ENCODE results near the gene MT1H. TPM values are rescaled to one million over a fixed set of nuclear protein-coding genes. Genes with fewer than 3 reads are reported as not detected.
"Not testable (repeated sequence)": the region's sequence is repeated elsewhere in the genome, so short reads cannot be mapped to it uniquely, and the experiment has no call there.

MT1H gene
- total RNA-seq, 3 donors from 2014 or later = not detected

DNA sequence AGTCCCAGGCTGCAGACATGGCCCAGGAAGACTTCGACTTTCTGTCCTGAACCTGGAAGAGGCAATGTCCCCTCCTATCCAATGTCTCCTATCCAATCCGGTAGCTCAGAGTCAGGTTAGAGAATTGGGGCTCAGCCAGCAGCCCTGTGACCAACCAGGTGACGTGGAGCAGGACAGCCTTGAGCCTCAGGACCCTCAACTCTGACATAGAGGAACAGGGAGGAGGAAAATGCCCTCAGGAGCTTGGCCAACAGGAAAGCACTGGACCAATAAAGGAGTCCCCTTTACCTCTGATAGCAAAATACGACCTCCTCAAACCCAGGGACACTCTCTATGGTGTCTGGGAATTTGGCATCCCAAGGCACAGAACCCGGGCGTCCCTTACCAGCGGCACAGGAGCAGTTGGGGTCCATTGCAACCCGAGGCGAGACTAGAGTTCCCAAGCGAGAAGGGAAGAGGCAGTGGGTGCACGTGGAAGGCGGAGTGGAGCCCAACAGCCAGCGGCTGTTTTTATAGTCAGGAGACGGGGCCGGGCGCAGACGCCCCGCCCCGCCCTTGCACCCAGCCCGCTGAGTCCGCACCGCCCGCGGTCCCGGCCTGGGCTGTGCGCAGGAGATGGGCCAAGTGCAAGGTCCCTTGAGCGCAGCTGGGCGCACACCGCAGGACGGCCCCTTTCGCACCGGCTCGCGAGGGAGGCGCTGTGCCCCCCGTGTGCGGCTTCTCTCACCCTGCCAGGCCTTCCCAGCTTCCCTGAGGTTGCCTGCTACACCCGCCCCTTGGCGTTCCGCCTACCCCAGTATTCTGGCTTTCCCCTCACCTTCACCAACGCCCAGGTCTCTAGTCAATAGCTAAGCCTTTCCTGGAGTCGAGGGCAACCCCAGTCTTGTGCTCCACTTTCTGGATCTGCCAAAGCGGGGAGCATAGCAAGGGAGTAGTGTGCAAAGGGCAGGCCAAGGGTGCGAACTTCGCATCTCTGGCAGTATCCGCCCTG is 1.7 kb upstream of the MT1H start, which contains the start of gene MT1G:
MT1G (minus strand) TSS at position 485 of the 991 bp plus-strand sequence; CDS start at position 413, 72 bp downstream.
- Histone ChIP-seq H3K27me3 (peaks cover 1 to 21% of the 10 kb centered on the region in 2 donors), H3K27ac (peak within 1 kb of the TSS in 1 of 2 donors; percentile 48)
- TF ChIP-seq POLR2AphosphoS5 (IDR thresholded peaks at IDR 0.05) (peak in 2 of 3 donors; percentile 13 to 23), POLR2A (IDR thresholded peaks at IDR 0.05) (no peak)
- TF ChIP-seq, protein P1, sequence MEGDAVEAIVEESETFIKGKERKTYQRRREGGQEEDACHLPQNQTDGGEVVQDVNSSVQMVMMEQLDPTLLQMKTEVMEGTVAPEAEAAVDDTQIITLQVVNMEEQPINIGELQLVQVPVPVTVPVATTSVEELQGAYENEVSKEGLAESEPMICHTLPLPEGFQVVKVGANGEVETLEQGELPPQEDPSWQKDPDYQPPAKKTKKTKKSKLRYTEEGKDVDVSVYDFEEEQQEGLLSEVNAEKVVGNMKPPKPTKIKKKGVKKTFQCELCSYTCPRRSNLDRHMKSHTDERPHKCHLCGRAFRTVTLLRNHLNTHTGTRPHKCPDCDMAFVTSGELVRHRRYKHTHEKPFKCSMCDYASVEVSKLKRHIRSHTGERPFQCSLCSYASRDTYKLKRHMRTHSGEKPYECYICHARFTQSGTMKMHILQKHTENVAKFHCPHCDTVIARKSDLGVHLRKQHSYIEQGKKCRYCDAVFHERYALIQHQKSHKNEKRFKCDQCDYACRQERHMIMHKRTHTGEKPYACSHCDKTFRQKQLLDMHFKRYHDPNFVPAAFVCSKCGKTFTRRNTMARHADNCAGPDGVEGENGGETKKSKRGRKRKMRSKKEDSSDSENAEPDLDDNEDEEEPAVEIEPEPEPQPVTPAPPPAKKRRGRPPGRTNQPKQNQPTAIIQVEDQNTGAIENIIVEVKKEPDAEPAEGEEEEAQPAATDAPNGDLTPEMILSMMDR (IDR thresholded peaks at IDR 0.05) = no peak

DNA sequence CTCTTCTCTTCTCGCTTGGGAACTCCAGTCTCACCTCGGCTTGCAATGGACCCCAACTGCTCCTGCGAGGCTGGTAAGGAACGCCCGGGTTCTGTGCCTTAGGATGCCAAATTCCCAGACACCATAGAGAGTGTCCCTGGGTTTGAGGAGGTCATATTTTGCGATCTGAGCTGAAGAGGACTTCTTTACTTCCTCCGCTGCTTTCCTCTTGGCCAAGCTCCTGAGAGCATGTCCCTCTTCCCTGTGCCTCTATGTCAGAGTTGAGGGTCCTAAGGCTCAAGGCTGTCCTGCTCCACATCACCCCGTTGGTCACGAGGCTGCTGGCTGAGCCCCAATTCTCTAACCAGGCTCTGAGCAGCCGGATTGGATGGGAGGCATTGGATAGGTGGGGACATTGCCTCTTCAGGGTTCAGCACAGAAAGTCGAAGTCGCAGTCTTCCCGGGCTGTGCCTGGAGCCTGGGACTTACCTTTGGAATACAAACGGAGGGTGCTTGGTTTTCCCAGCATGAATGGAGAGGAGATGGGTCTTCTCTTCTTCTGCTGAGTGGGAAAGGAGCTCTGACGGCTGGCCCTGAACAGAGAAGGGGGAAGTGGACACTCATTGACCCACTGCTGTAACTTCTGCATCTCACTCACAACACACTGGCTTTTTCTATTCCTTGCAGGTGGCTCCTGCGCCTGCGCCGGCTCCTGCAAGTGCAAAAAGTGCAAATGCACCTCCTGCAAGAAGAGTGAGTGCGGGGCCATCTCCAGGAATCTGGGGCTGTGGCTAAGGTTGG is 416 bp downstream of the MT1H start:
- no peaks in the 10 kb centered on the region for H3K36me3 ChIP-seq
- H3K27ac ChIP-seq = no peak overlapping the region
- H3K9me3 ChIP-seq = no peaks in the 10 kb centered on the region
- DNase-seq (ENCODE audit: low spot score in 2 of 2) = no peak
- H3K27me3 ChIP-seq = peaks cover 0 to 18% of the 10 kb centered on the region in 2 donors
- intact Hi-C loops (cut with DNase I; ENCODE audit: low total_unique reads) = loop anchor here (10.0 kb wide), 1 partner anchor 1925 kb away; no protein-coding TSS in a partner anchor
- H3K4me3 ChIP-seq = no peak overlapping the region
- no peaks in the 10 kb centered on the region for H3K4me1 ChIP-seq
- TF ChIP-seq, protein P1 (IDR thresholded peaks at IDR 0.05) = no peak
- no peak for TF ChIP-seq POLR2AphosphoS5 (IDR thresholded peaks at IDR 0.05)
- no peak for TF ChIP-seq POLR2A (IDR thresholded peaks at IDR 0.05)

More for the DNA sequence above, 1.7 kb upstream of the MT1H start, which contains the start of gene MT1G:
- no peaks in the 10 kb centered on the region for H3K4me1 ChIP-seq
- no peaks in the 10 kb centered on the region for H3K9me3 ChIP-seq
- peak in 1 of 2 donors; percentile 64 for DNase-seq (ENCODE audit: low spot score in 2 of 2)
- intact Hi-C loops (cut with DNase I; ENCODE audit: low total_unique reads) = loop anchor here (10.0 kb wide), 1 partner anchor 1923 kb away; no protein-coding TSS in a partner anchor
- peak within 1 kb of the TSS in 2 of 3 donors; percentile 40 to 58 for H3K4me3 ChIP-seq
- no peaks in the 10 kb centered on the region for H3K36me3 ChIP-seq

DNA sequence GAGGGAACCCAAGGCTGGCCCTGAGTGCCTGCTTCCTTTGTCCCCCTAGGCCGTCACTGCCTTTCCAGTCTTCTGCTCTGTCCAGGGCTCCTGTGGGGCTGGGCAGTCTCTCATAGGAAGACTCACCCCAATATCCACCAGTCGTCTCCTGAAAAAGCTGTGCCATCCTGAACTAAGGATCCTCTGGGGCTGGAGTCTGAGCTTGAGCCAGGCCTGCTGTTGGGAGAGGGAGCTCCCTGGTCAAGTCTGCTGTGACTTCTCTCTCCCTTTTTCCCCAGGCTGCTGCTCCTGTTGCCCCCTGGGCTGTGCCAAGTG is 963 bp downstream of the MT1H start:
- H3K27ac ChIP-seq = no peak overlapping the region
- H3K4me3 ChIP-seq = no peak overlapping the region
- no peak for DNase-seq (ENCODE audit: low spot score in 2 of 2)
- TF ChIP-seq POLR2AphosphoS5 (IDR thresholded peaks at IDR 0.05) (no peak), POLR2A (IDR thresholded peaks at IDR 0.05) (no peak)
- TF ChIP-seq, protein P1 (IDR thresholded peaks at IDR 0.05) = no peak
- intact Hi-C loops (cut with DNase I; ENCODE audit: low total_unique reads) = no loop called here
- H3K27me3 ChIP-seq = peaks cover 0 to 21% of the 10 kb centered on the region in 2 donors
- H3K4me1 ChIP-seq = no peaks in the 10 kb centered on the region
- no peaks in the 10 kb centered on the region for H3K9me3 ChIP-seq
- H3K36me3 ChIP-seq = no peaks in the 10 kb centered on the region

DNA sequence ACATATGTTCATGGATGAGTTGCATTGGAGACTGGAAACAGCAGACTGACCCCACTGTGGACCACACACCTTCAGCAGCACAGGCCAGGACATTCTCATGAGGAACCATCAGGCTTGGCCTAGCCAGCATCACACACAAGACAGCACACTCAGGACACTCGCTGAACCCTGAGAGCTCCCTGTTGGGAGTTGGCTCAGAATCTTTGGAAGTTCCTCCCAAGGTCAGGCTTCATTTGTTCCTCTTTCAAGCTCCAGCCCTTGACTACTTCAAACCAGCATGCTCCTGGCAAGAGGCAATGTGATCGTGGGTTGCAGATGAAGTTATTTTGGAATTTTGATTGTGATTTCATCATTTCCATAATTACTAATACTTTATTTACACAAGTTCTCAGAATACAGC is 2.1 kb downstream of the MT1H start:
- intact Hi-C loops (cut with DNase I; ENCODE audit: low total_unique reads); H3K36me3 ChIP-seq; DNase-seq (ENCODE audit: low spot score in 2 of 2); H3K27ac ChIP-seq; H3K4me3 ChIP-seq; H3K9me3 ChIP-seq; H3K4me1 ChIP-seq: not testable (repeated sequence)
- H3K27me3 ChIP-seq = peaks cover 0 to 25% of the 10 kb centered on the region in 2 donors

DNA sequence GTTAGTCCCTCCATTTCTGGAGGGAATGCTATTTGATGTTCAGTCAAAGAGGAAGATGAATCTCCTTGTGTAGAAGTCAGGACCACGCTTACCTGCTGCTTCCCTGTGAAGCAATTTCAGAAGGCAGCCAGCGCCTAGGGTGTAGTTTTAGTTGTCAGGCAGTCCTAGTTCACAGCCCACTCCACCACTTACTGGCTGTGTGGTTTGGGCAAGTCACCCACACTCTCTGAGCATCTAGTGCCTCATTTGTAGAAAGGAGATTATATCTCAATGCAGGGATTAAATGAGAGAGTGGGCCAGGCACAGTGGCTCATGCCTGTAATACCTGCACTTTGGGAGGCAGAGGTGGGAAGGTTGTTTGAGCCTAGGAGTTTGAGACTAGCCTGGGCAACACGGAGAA is 2.6 kb downstream of the MT1H start:
- H3K27me3 ChIP-seq = peaks cover 0 to 25% of the 10 kb centered on the region in 2 donors
- H3K4me3 ChIP-seq; DNase-seq (ENCODE audit: low spot score in 2 of 2); H3K36me3 ChIP-seq; H3K4me1 ChIP-seq; intact Hi-C loops (cut with DNase I; ENCODE audit: low total_unique reads); H3K27ac ChIP-seq; H3K9me3 ChIP-seq: not testable (repeated sequence)

Data from breast epithelium (tissue), 4 donors.